Panc1 (cell line): ENCODE data around the gene KLF15. TPM values are rescaled to one million over a fixed set of nuclear protein-coding genes. Genes with fewer than 3 reads are reported as not detected.

Source experiments
- ATAC-seq: fragments of 200-7000 bp; cut with Tn5 transposase; 2 replicates; pipeline ENCODE4 v1.9.1; 2020; ENCODE audit warnings: mild to moderate bottlenecking, moderate library complexity
- BruUV-seq: library from RNA; stranded (reverse); fragments of 400-500 nt; replicated peaks from 2 replicates; lab custom pipeline; 2021; lab: Mats Ljungman, UMichigan
- CTCF ChIA-PET: fragments of 300-600 bp; sonication (Branson Sonifier 250); formaldehyde crosslinking; loops from one replicate; lab custom pipeline; 2022; ENCODE audit warnings: antibody characterized with exemption; lab: Charles Lee
- POLR2A ChIA-PET: fragments of 300-600 bp; sonication (Branson Sonifier 250); formaldehyde crosslinking; loops from one replicate; lab custom pipeline; 2022; ENCODE audit warnings: antibody characterized with exemption; lab: Charles Lee
- DNase-seq: peaks from one replicate; pipeline ENCODE4 v3.0.0-alpha.2; 2010; ENCODE audit warnings: low read depth, low spot score
- H3K27ac ChIP-seq: 2 replicates; pipeline ENCODE4 v1.5.1; 2011; ENCODE audit warnings: mild to moderate bottlenecking, low read length, inconsistent platforms
- H3K27me3 ChIP-seq: fragments of 200-500 bp; sonication (Bioruptor generic); 2 replicates; pipeline ENCODE4 v1.6.0; 2014; ENCODE audit warnings: low read length, inconsistent platforms; ENCODE audit not compliant: control insufficient read depth, insufficient read depth
- H3K36me3 ChIP-seq: fragments of 200-500 bp; sonication (Bioruptor generic); 2 replicates; pipeline ENCODE4 v1.5.1; 2014; ENCODE audit warnings: inconsistent platforms, mild to moderate bottlenecking, low read length, moderate library complexity; ENCODE audit not compliant: control insufficient read depth, insufficient read depth
- H3K4me1 ChIP-seq: 2 replicates; pipeline ENCODE4 v1.5.1; 2011; ENCODE audit warnings: inconsistent platforms, mild to moderate bottlenecking, low read length, moderate library complexity; ENCODE audit not compliant: control insufficient read depth, insufficient read depth
- H3K4me3 ChIP-seq, 2 experiments: 2 replicates each; pipeline ENCODE4 v1.5.1; 2011 to 2012; ENCODE audit warnings: low read depth in 2 of 2, low read length in 2 of 2, mild to moderate bottlenecking in 2 of 2, inconsistent platforms in 1 of 2, moderate library complexity in 1 of 2
- H3K9me3 ChIP-seq: fragments of 200-500 bp; sonication (Bioruptor generic); 2 replicates; pipeline ENCODE4 v1.5.1; 2014; ENCODE audit warnings: low read depth, mild to moderate bottlenecking, inconsistent platforms, low read length, moderate library complexity; ENCODE audit not compliant: control insufficient read depth, insufficient read depth
- CTCF ChIP-seq: fragments of 450-650 bp; IDR thresholded peaks from 2 replicates; pipeline ENCODE4 v1.5.1; 2017; ENCODE audit warnings: mild to moderate bottlenecking
- POLR2AphosphoS5 ChIP-seq: IDR thresholded peaks from 2 replicates; pipeline ENCODE4 v1.6.1; 2012; ENCODE audit warnings: mild to moderate bottlenecking, low read depth, low read length, moderate library complexity
- REST ChIP-seq, 2 experiments: IDR thresholded peaks; 2 replicates each; pipeline ENCODE4 v1.6.1; 2011 to 2012; ENCODE audit warnings: low read depth in 2 of 2, control low read depth in 1 of 2, low read length in 1 of 2, mild to moderate bottlenecking in 1 of 2, moderate library complexity in 1 of 2; ENCODE audit not compliant: insufficient read depth in 1 of 2
- SIN3A ChIP-seq: IDR thresholded peaks from 2 replicates; pipeline ENCODE4 v1.6.1; 2012; ENCODE audit warnings: low read depth, mild to moderate bottlenecking, low read length, moderate library complexity, borderline replicate concordance; ENCODE audit not compliant: insufficient read depth
- TCF7L2 ChIP-seq: IDR thresholded peaks from 2 replicates; pipeline ENCODE4 v1.6.1; 2011; ENCODE audit warnings: mild to moderate bottlenecking, low read depth, low read length, inconsistent platforms
- in situ Hi-C: cut with HindIII; loops from 2 replicates; pipeline ENCODE4 v1.10.0; 2016; ENCODE audit warnings: low sequenced_read_pairs, low pct_unique_long_range_greater_than_20kb
- intact Hi-C: fragments of 100-400 bp; cut with micrococcal nuclease; formaldehyde crosslinking; loops from one replicate; pipeline ENCODE4 v1.10.0; 2022; ENCODE audit not compliant: unreplicated experiment
- total RNA-seq: library from RNA; stranded (reverse); gene quantifications from one replicate; pipeline ENCODE4 v1.2.1, GENCODE V29; 2021; ENCODE audit not compliant: unreplicated experiment

KLF15 gene
- total RNA-seq, 1 experiment from 2014 or later, result 0.10 TPM

- ATAC-seq (no peak), DNase-seq (no peak)
- Histone ChIP-seq H3K4me1 (no peaks in the 10 kb centered on the region), H3K9me3 (no peaks in the 10 kb centered on the region), H3K4me3 (no peak overlapping the region), H3K27me3 (no peaks in the 10 kb centered on the region; the same call in 1 of the 2 replicates), H3K27ac (no peak overlapping the region), H3K36me3 (no peaks in the 10 kb centered on the region)
- ChIA-PET CTCF (no interaction called here), POLR2A (no interaction called here)
- no peak for TF ChIP-seq POLR2AphosphoS5
- no peak for TF ChIP-seq REST (IDR thresholded peaks at IDR 0.05; ENCODE audit: insufficient read depth in 1 of 2, low read depth in 2 of 2, low read length in 1 of 2)
- TF ChIP-seq SIN3A, result no peak
- no peak for TF ChIP-seq TCF7L2
- no peak for TF ChIP-seq CTCF
- no TSS peak for BruUV-seq
- intact Hi-C loops, result no loop called here
- in situ Hi-C loops, result no loop called here
Measured at GRCh38 chr3:126314305-126314789, 42.9 kb downstream of the KLF15 start.

- CTCF ChIA-PET, result no interaction called here
- Histone ChIP-seq H3K27me3 (no peaks in the 10 kb centered on the region; the same call in 1 of the 2 replicates), H3K4me3 (no peak overlapping the region), H3K36me3 (no peaks in the 10 kb centered on the region), H3K4me1 (no peaks in the 10 kb centered on the region), H3K9me3 (no peaks in the 10 kb centered on the region), H3K27ac (no peak overlapping the region)
- BruUV-seq, result no TSS peak
- in situ Hi-C loops (no loop called here), intact Hi-C loops (no loop called here)
- ATAC-seq (no peak), DNase-seq (no peak)
- TF ChIP-seq POLR2AphosphoS5 (no peak), SIN3A (no peak), REST (IDR thresholded peaks at IDR 0.05; ENCODE audit: insufficient read depth in 1 of 2, low read depth in 2 of 2, low read length in 1 of 2) (no peak), CTCF (no peak), TCF7L2 (no peak)
- POLR2A ChIA-PET, result interaction anchor here (0.6 kb wide), 1 partner anchor 149 kb away, joined by 3 read pairs; no protein-coding TSS in a partner anchor
Measured at GRCh38 chr3:126313580-126314304, 43.5 kb downstream of the KLF15 start.
